Urothelium cell line (cell line): Measurements from ENCODE around the gene GADL1.
A peak's percentile ranks its signal among the peaks of the same experiment; 100 is the strongest.

ENCODE experiments used
- DNase-seq: peaks from one replicate; pipeline ENCODE4 v3.0.0; 2011; ENCODE audit warnings: low spot score, mixed read lengths
- FAIRE-seq: peaks from 2 replicates; lab custom pipeline; 2011; peaks lifted over from hg19 to GRCh38; lab: Jason Lieb, UNC

The GADL1 gene

GRCh38 chr3:30813734-30814133 lies 80.7 kb downstream of the GADL1 start:
- DNase-seq (no peak), FAIRE-seq (no peak)

DNA sequence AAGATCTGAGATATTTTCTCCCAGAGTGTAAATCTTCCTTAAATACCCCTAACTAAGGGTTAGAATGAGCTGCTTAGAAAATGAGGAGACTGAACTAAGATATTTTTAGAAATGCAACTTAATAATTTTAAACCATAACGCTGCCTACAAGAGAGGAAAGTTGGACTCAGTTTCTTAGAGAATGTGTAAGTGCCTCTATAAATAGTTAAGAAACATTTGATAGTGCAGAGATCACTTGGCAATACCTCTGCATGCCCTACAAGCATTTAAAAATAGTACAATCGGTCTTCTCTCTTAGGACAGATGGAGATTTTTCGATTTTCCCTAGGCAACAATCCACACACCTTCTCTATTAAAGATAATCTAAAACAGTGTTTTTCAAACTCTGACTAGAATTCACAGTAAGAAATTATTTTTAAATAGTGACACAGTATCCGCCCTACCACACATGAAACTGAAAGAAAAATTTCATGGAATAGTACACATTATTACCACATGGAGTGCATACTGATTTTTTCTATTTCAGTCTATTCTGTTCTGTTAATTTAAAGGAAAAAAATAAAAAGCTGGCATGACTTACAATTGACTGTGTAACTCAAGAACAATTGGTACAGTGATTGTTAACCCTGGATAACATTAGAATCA lies 83.2 kb downstream of the GADL1 start:
- DNase-seq, result no peak
- no peak for FAIRE-seq

DNA sequence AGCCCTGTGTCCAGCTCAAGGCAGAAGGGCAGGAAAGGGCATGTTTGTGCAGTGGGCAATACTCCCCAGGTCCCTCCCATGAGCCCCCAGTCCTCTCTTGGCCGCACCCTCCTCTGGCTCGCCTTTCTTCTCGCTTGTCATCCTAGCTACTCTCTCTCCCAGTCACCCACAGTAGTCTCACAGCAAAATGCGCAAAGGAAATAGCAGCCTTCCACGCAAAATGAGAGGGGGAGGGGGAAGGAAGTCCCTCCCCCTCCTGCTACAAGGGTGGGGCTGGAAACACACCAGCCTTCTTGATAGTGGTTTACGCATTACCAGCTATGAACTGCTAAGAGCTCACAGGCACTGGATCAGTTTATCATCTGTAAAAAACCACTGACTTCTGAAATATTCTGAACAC lies 83.8 kb downstream of the GADL1 start:
- DNase-seq (no peak), FAIRE-seq (no peak)

- FAIRE-seq (no peak), DNase-seq (no peak)
Observed at GRCh38 chr3:30805695-30806094, 88.8 kb downstream of the GADL1 start.

DNA sequence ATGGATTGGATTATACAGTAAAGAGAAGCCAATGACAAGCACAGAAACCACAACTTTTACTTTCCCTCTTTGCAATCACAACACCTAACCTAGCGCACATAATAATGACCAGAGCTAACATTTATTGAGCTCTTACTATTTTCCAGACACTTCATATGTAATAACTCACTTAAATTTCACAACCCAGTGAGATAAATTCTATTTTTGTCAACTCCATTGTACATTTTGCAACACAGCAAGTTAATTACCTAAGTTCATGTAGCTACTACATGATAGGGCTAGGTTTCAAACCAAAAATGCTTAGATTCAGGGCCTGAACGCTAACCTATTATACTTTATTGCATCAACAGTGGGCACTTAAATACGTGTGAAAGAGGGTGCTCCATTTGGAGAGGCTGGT lies 89.5 kb downstream of the GADL1 start:
- DNase-seq, result no peak
- FAIRE-seq, result no peak

GRCh38 chr3:30795176-30795575 lies 99.3 kb downstream of the GADL1 start:
- no peak for FAIRE-seq
- no peak for DNase-seq

- FAIRE-seq (no peak), DNase-seq (no peak)
Observed at GRCh38 chr3:30793740-30794139, 100.7 kb downstream of the GADL1 start.

GRCh38 chr3:30790150-30790549 lies 104.3 kb downstream of the GADL1 start:
- DNase-seq (no peak), FAIRE-seq (no peak)

DNA sequence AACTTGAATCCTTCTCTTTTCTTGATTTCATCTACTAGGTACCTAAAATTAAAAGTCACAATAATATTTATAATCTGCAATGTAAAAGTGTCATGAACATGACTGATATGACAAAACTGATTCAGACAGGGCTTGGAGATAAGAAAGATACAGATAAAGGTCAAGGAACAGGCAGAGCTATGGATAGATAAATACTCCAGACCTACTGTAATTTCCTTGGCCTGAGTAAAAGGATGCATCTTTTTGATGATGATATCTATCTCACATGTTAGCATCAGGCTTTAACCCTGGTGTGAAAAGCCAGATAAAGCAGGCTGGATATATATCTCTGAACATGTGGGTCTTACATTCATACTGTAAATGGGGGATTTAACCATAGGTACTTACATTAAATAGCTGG lies 108.1 kb downstream of the GADL1 start:
- DNase-seq, result no peak
- FAIRE-seq, result no peak

GRCh38 chr3:30779686-30780287 lies 114.7 kb downstream of the GADL1 start:
- peak; percentile 47 for DNase-seq
- peak; percentile 72 for FAIRE-seq

GRCh38 chr3:30778933-30779332 lies 115.5 kb downstream of the GADL1 start:
- no peak for DNase-seq
- no peak for FAIRE-seq

DNA sequence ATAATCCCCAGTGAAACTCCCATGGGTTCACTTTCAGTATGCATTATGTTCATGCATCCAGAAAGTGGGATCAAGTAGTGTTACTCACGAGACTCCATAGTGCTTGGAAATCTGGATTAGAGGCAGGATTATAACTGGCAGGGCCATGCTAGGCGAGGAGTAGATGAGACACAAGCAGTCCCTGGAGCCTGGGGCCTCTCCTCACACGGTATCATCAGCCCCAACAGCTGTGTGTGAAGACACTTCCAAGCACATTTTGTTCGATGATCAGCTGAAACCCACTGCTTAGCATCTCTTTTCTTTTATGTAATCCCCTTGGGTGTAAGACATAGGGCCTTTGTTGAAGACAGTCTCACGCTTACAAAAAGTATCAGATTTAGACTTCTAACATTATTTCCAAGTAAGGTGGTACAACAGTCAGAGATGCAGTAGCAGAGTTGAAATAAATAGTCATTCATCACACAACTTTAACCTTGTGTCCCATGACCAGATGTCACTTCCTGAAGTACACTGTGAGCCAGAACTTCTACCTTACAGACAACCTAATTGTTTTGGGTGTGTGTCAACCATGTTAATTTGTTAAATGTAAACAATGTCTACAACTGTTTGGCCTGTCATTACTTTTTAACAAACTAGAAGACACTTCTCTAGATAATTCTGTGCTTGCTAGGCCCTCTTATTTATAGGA lies 116.9 kb downstream of the GADL1 start:
- FAIRE-seq (no peak), DNase-seq (no peak)

DNA sequence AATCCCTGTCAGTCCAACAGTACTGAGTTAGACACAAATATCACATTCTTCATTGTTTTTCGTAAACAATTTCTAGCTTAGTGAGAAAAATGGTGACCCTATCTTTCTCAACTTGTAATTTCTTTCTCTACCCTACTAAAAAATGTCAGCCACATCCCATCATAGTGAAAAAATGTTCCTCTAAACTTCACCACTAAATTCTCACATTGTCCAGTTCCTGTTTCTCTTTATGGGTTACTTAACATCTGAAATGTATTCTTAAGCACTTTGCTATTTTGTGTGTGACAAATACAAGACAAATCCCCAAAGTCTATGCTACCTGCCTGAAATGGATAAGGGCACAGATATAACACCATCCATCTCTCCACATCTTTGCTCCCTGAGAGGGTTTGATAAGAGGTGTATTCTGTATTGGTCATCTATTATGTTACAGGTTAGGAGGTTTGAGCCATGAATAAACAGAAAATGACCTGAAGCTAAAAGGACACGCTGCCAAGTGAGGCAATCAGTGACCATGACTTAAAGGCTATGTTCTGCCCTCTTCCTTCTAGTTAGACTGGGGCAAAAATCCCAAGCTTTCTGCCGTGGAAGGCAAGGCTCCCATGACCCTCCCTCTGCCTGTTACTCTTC lies 118.2 kb downstream of the GADL1 start:
- DNase-seq, result no peak
- FAIRE-seq, result no peak

DNA sequence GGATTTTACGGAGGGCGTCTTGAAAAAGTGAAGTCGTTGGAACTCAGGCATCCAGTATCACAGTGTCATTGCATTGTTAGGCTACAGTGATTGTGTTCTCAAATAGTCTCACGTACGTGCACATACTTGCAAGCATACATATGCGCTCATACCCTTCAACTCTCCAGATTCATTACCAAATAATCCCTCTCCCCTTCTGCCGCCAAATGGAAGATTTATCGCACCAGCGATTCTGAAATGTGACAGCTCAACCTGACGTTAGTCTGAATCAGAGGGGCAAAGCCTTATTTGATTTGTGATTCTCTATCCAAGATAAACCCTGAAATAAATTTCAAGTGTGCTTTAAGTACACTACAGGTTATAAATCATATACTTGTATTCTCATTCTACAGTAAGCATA lies 119.4 kb downstream of the GADL1 start:
- FAIRE-seq (no peak), DNase-seq (no peak)

DNA sequence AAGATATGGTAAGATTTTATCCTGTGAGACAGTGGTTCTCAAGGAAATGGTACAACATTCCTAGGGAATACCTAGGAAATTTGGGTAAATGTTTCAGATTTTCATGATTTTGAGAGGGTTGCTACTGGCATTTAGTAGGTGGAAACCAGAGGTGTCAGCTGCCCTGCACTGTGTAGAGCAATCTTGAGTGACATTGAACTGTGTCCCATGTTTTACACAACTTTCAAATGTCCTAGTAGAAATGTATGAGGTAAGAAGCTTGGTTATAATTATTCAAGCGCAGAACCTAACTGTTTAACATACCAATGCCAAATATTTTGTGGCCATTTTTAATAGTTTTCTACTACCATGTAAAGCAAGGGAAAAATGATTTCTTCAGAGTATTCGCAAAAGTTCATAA lies 120.4 kb downstream of the GADL1 start:
- DNase-seq, result no peak
- FAIRE-seq, result no peak

- DNase-seq, result peak; percentile 87
- FAIRE-seq, result peak; percentile 85
Observed at GRCh38 chr3:30770387-30770786, 124.1 kb downstream of the GADL1 start.

- DNase-seq, result peak; percentile 59
- FAIRE-seq, result no peak
Observed at GRCh38 chr3:30768703-30769550, 125.5 kb downstream of the GADL1 start.

DNA sequence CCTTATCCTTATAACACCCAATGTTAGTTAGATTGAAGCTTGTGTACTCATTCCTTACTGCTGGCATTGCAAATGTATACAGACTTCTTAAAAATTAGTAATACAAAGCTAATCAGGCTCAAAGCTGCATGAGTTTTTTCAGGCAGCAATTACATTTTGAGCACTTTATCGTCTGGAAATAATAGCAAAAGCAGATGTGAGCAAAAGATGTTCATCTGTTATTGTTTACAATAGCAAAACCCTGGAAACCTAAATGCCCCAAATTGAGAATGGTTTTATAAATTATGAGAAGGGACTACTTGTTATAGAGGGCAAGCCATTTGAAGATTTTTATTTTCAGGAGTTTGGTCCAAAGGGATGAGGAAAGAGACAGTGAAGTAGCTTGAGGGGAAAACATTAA lies 126.4 kb downstream of the GADL1 start:
- no peak for DNase-seq
- FAIRE-seq, result no peak

GRCh38 chr3:30766522-30766921 lies 127.9 kb downstream of the GADL1 start:
- no peak for FAIRE-seq

GRCh38 chr3:30764891-30765290 lies 129.6 kb downstream of the GADL1 start:
- no peak for DNase-seq
- FAIRE-seq, result no peak

More at GRCh38 chr3:30766522-30766921, 127.9 kb downstream of the GADL1 start:
- no peak for DNase-seq

DNA sequence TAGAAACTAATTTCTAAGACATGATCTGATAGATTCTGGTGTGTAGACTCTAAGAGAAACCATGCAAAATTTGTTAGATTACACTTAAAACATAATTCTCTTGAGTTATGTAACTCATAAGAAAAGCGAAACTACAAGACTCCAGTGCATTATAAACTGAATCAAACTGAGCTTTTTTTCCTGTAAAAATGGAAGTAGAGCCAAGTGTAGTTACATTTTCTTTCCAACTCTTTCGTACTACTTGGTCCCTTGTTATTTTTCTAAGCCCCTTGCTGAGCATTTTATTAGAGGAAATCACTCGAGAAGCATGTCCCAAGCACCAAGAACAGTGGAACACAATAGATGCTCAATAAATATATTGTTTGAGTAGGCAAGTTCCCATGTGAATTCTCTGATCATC lies 130.2 kb downstream of the GADL1 start:
- DNase-seq, result no peak
- FAIRE-seq, result no peak
